ENCODE measurements around the gene RDH16.
"Not testable (repeated sequence)": the region's sequence is repeated elsewhere in the genome, so short reads cannot be mapped to it uniquely, and the experiment has no call there.

The RDH16 gene

GRCh38 chr12:56951582-56952339, 5.6 kb downstream of the RDH16 start:
- no peak for DNase-seq

- DNase-seq, result no peak
Observed at GRCh38 chr12:56948881-56949280, 8.5 kb downstream of the RDH16 start.

GRCh38 chr12:56948457-56948777, 9.0 kb downstream of the RDH16 start:
- no peak for DNase-seq

GRCh38 chr12:56947633-56948456, 9.6 kb downstream of the RDH16 start:
- peak; percentile 39 to 51 for DNase-seq

GRCh38 chr12:56943878-56944277, 13.5 kb downstream of the RDH16 start:
- DNase-seq, result no peak

GRCh38 chr12:56943374-56943773, 14.0 kb downstream of the RDH16 start:
- DNase-seq, result not testable (repeated sequence)

GRCh38 chr12:56941299-56942017, 15.9 kb downstream of the RDH16 start:
- DNase-seq, result peak; percentile 58 to 60

GRCh38 chr12:56940942-56941298, 16.5 kb downstream of the RDH16 start:
- not testable (repeated sequence) for DNase-seq

GRCh38 chr12:56935752-56936151, 21.7 kb downstream of the RDH16 start:
- no peak for DNase-seq

GRCh38 chr12:56935157-56935556, 22.3 kb downstream of the RDH16 start:
- no peak for DNase-seq

- no peak for DNase-seq
Observed at GRCh38 chr12:56933826-56934625, 23.4 kb downstream of the RDH16 start, which contains the start of gene SDR9C7. Gene SDR9C7 (minus strand): TSS chr12:56934408. CDS start chr12:56934261, 147 bp downstream.

- DNase-seq, result peak; percentile 71 to 74
Observed at GRCh38 chr12:56932867-56933266, 24.5 kb downstream of the RDH16 start.

- DNase-seq, result no peak
Observed at GRCh38 chr12:56932146-56932545, 25.3 kb downstream of the RDH16 start.

GRCh38 chr12:56931474-56931978, 25.9 kb downstream of the RDH16 start:
- DNase-seq, result peak; percentile 93

- no peak for DNase-seq
Observed at GRCh38 chr12:56930241-56930640, 27.2 kb downstream of the RDH16 start.

GRCh38 chr12:56929780-56930179, 27.6 kb downstream of the RDH16 start:
- no peak for DNase-seq

- DNase-seq, result no peak
Observed at GRCh38 chr12:56928262-56928661, 29.1 kb downstream of the RDH16 start.

GRCh38 chr12:56927281-56927680, 30.1 kb downstream of the RDH16 start:
- DNase-seq, result no peak

- peak; percentile 48 to 69 for DNase-seq
Observed at GRCh38 chr12:56922031-56922430, 35.4 kb downstream of the RDH16 start.

- DNase-seq, result no peak
Observed at GRCh38 chr12:56921346-56921745, 36.1 kb downstream of the RDH16 start.

GRCh38 chr12:56918139-56918538, 39.3 kb downstream of the RDH16 start:
- not testable (repeated sequence) for DNase-seq

GRCh38 chr12:56916996-56917333, 40.4 kb downstream of the RDH16 start:
- DNase-seq, result no peak
